ENCODE data around the gene NXNL2. TPM values are rescaled to one million over a fixed set of nuclear protein-coding genes. Genes with fewer than 3 reads are reported as not detected.

NXNL2 gene
- total RNA-seq, 1 donor from 2014 or later = 0.58 TPM

GRCh38 chr9:88511906-88512305 is 23.1 kb upstream of the NXNL2 start:
- H3K9me3 Mint-ChIP-seq = no peaks in the 10 kb centered on the region
- H3K36me3 Mint-ChIP-seq = no peaks in the 10 kb centered on the region
- no peaks in the 10 kb centered on the region for H3K27me3 Mint-ChIP-seq
- peak overlapping the region; percentile 33 for H3K4me3 Mint-ChIP-seq
- H3K4me1 Mint-ChIP-seq (ENCODE audit: unreplicated experiment) = peaks cover 7% of the 10 kb centered on the region
- no peak for DNase-seq (ENCODE audit: extremely low spot score, unreplicated experiment)
- TF ChIP-seq, protein P1, sequence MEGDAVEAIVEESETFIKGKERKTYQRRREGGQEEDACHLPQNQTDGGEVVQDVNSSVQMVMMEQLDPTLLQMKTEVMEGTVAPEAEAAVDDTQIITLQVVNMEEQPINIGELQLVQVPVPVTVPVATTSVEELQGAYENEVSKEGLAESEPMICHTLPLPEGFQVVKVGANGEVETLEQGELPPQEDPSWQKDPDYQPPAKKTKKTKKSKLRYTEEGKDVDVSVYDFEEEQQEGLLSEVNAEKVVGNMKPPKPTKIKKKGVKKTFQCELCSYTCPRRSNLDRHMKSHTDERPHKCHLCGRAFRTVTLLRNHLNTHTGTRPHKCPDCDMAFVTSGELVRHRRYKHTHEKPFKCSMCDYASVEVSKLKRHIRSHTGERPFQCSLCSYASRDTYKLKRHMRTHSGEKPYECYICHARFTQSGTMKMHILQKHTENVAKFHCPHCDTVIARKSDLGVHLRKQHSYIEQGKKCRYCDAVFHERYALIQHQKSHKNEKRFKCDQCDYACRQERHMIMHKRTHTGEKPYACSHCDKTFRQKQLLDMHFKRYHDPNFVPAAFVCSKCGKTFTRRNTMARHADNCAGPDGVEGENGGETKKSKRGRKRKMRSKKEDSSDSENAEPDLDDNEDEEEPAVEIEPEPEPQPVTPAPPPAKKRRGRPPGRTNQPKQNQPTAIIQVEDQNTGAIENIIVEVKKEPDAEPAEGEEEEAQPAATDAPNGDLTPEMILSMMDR (conservative IDR thresholded peaks at IDR 0.05) = no peak
- peak overlapping the region; percentile 73 for H3K27ac Mint-ChIP-seq

DNA sequence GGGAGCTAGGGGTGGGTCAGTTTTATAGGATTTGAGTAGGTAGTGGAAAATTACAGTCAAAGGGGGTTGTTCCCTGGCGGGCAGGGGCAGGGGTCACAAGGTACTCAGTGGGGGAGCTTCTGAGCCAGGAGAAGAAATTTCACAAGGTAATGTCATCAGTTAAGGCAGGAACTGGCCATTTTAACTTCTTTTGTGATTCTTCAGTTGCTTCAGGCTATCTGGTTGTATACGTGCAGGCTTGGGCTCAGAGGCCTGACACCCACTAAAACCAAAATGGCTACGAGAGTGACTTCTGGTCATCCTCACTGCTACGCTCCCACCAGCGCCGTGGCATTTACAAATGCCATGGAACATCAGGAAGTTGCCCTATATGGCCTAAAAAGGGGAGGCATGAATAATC is 20.7 kb upstream of the NXNL2 start:
- Mint-ChIP-seq H3K36me3 (no peaks in the 10 kb centered on the region), H3K4me1 (ENCODE audit: unreplicated experiment) (peaks cover 7% of the 10 kb centered on the region), H3K27ac (no peak overlapping the region), H3K4me3 (no peak overlapping the region), H3K27me3 (no peaks in the 10 kb centered on the region), H3K9me3 (no peaks in the 10 kb centered on the region)
- DNase-seq (ENCODE audit: extremely low spot score, unreplicated experiment) = no peak
- TF ChIP-seq, protein P1 (conservative IDR thresholded peaks at IDR 0.05) = no peak

- TF ChIP-seq, protein P1 (conservative IDR thresholded peaks at IDR 0.05) = no peak
- peaks cover 12% of the 10 kb centered on the region for H3K4me1 Mint-ChIP-seq (ENCODE audit: unreplicated experiment)
- no peaks in the 10 kb centered on the region for H3K36me3 Mint-ChIP-seq
- H3K4me3 Mint-ChIP-seq = no peak overlapping the region
- no peak for DNase-seq (ENCODE audit: extremely low spot score, unreplicated experiment)
- H3K27me3 Mint-ChIP-seq = no peaks in the 10 kb centered on the region
- H3K27ac Mint-ChIP-seq = no peak overlapping the region
- H3K9me3 Mint-ChIP-seq = no peaks in the 10 kb centered on the region
Measured at GRCh38 chr9:88521308-88521707, 13.7 kb upstream of the NXNL2 start.

DNA sequence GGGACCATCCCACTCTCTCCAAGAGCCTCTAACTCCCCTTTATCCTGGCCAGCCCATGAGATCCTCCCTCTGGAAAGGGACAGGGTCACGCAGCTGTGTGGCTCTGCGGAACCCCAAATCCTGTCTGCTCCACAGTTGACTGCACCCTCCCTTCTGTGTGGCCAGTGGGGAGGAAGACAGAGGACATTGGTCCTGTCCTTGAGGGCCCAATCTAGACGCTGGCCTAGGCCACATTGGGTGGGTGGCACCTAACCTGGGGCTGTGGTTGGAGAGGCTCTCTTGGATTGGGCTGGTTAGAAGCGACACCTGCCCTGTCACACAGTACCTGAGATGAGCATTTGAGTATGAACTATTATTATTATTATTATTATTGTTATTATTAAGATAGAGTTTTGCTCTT is 12.6 kb upstream of the NXNL2 start:
- Mint-ChIP-seq H3K4me1 (ENCODE audit: unreplicated experiment) (peaks cover 12% of the 10 kb centered on the region), H3K9me3 (no peaks in the 10 kb centered on the region), H3K27me3 (no peaks in the 10 kb centered on the region), H3K4me3 (no peak overlapping the region), H3K36me3 (no peaks in the 10 kb centered on the region), H3K27ac (no peak overlapping the region)
- DNase-seq (ENCODE audit: extremely low spot score, unreplicated experiment) = no peak
- TF ChIP-seq, protein P1 (conservative IDR thresholded peaks at IDR 0.05) = no peak

DNA sequence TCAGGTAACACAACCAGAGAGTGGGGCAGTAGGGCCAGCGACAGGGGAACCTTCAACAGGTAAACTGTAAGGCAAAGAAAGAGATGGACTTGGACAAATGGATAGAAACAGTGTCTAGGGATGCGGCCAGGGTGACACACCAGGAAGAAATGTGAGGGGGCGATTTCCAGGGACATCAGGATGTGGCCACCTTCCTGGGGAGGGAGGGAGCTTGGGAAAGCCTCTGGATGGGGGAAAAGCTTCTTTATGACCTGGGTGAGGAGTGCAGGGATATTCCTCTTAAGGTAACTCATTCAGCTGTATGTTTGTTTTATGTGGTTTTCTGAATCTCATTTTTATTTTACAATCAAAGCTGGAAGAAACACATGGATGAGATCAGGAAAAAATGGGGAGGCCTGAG is 11.9 kb upstream of the NXNL2 start:
- TF ChIP-seq, protein P1 (conservative IDR thresholded peaks at IDR 0.05) = no peak
- Mint-ChIP-seq H3K36me3 (no peaks in the 10 kb centered on the region), H3K27me3 (no peaks in the 10 kb centered on the region), H3K4me3 (no peak overlapping the region), H3K27ac (no peak overlapping the region), H3K4me1 (ENCODE audit: unreplicated experiment) (peaks cover 12% of the 10 kb centered on the region), H3K9me3 (no peaks in the 10 kb centered on the region)
- no peak for DNase-seq (ENCODE audit: extremely low spot score, unreplicated experiment)

DNA sequence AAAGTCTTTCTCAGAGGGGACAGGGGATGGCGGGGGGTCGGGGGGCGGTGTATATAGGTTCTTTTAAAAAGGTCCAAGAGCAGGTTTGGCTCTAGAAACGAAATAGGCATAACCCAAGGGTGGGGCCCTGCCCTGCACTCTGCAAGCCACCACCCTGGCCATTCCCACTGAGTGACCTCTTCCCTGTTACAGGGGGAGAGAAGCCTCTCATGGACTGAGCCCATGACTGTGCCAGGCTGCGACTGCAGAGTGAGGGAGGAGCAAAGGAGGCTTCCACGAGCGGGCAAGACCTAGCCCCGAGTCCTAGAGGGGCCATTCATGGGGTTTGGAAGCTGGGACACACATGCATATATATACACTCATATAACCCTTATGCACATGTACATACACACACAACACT is 10.1 kb upstream of the NXNL2 start:
- no peaks in the 10 kb centered on the region for H3K36me3 Mint-ChIP-seq
- no peaks in the 10 kb centered on the region for H3K9me3 Mint-ChIP-seq
- H3K4me3 Mint-ChIP-seq = no peak overlapping the region
- H3K27ac Mint-ChIP-seq = no peak overlapping the region
- TF ChIP-seq, protein P1 (conservative IDR thresholded peaks at IDR 0.05) = no peak
- peaks cover 22% of the 10 kb centered on the region for H3K4me1 Mint-ChIP-seq (ENCODE audit: unreplicated experiment)
- no peak for DNase-seq (ENCODE audit: extremely low spot score, unreplicated experiment)
- peaks cover 4% of the 10 kb centered on the region for H3K27me3 Mint-ChIP-seq
